Measurements from ENCODE around the gene PCGF1. TPM values are rescaled to one million over a fixed set of nuclear protein-coding genes. Genes with fewer than 3 reads are reported as not detected.

Gene PCGF1
- total RNA-seq, 1 experiment from 2014 or later, result 28.1 TPM

DNA sequence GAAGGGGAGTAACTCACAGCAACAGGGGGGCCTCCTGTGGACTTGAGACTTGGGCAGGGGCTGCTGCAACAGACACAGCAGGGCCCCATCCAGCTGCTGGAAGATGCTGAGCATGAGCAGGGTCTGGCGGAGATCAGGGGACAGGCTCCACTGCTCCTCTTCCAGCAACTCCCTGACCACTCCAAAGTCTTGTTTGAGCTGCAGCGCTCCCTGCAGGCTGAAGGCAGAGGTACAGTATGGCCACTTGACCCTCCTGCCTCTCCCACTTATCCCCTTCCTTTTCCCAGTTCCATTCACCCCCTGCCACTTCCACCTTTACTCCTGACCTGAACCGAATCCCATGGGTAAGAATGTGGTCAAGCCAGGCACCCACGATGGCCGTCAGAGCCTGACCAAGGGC lies 32.6 kb downstream of the PCGF1 start:
- peaks cover 3% of the 10 kb centered on the region for H3K27me3 Mint-ChIP-seq (ENCODE audit: low read depth)
- Histone ChIP-seq H2BK15ac (ENCODE audit: low read depth, low read length) (no peak overlapping the region), H2AK5ac (ENCODE audit: insufficient read length, low read length) (no peak overlapping the region), H2AFZ (ENCODE audit: low read length) (no peak overlapping the region), H2BK20ac (ENCODE audit: low read depth, low read length, poor library complexity, severe bottlenecking) (no peak overlapping the region), H4K91ac (ENCODE audit: insufficient read length, low read depth, low read length) (no peak overlapping the region), H3T11ph (ENCODE audit: low read length) (no peak overlapping the region), H3K9me3 (ENCODE audit: control insufficient read depth, low read depth, low read length) (no peaks in the 10 kb centered on the region), H3K79me2 (ENCODE audit: insufficient read depth, low read length) (no peaks in the 10 kb centered on the region), H2BK120ac (ENCODE audit: low read depth, low read length, poor library complexity, severe bottlenecking) (no peak overlapping the region), H3K27me3 (ENCODE audit: insufficient read depth, low read length) (no peaks in the 10 kb centered on the region), H2BK12ac (ENCODE audit: insufficient read length, low read depth, low read length) (no peak overlapping the region), H3K23me2 (ENCODE audit: insufficient read length, low read depth, low read length, poor library complexity, severe bottlenecking) (peaks cover 8% of the 10 kb centered on the region), H3K79me1 (ENCODE audit: insufficient read depth, low read depth, low read length, poor library complexity, severe bottlenecking) (no peaks in the 10 kb centered on the region), H3K14ac (ENCODE audit: insufficient read depth, low read length) (no peak overlapping the region), H3K18ac (ENCODE audit: insufficient read length, low read depth, low read length) (no peak overlapping the region), H2BK5ac (ENCODE audit: insufficient read length, low read length) (no peak overlapping the region), H3K4me2 (ENCODE audit: insufficient read depth, insufficient read length, low read length) (no peak overlapping the region), H3K23ac (ENCODE audit: insufficient read length, low read depth, low read length) (no peak overlapping the region), H3K27ac (ENCODE audit: insufficient read length, low read depth, low read length) (no peak overlapping the region), H3K4ac (ENCODE audit: low read depth, low read length) (no peak overlapping the region), H3K56ac (ENCODE audit: insufficient read length, low read depth, low read length) (no peak overlapping the region), H4K20me1 (ENCODE audit: control insufficient read depth, insufficient read depth, insufficient read length) (no peaks in the 10 kb centered on the region), H3K9ac (ENCODE audit: extremely low read depth, insufficient read length, low read length) (no peak overlapping the region), H3K4me1 (ENCODE audit: insufficient read depth, low read length) (no peaks in the 10 kb centered on the region), H4K8ac (replicated peaks; ENCODE audit: insufficient read length, low read depth, low read length) (no peak overlapping the region), H4K5ac (ENCODE audit: insufficient read length, low read depth, low read length) (no peak overlapping the region)
- H3K4me3 Mint-ChIP-seq, result peak overlapping the region in 1 of 2 experiments; percentile 23; a peak in 1 of 5 replicates
- no CpG with 5 or more reads among the region's 5 CpGs for WGBS (ENCODE audit: extremely low coverage, insufficient read length, low lambda C conversion rate)
- H3K36me3 Mint-ChIP-seq (ENCODE audit: insufficient read depth in 1 of 3, low read depth in 3 of 3), result peaks cover 13 to 35% (median 23%) of the 10 kb centered on the region in 3 experiments
- H3K9me3 Mint-ChIP-seq, result no peaks in the 10 kb centered on the region; a peak in 1 of 5 replicates
- DNase-seq, result peak; percentile 63
- H3K27ac Mint-ChIP-seq, result no peak overlapping the region
- TF ChIP-seq, protein P1, sequence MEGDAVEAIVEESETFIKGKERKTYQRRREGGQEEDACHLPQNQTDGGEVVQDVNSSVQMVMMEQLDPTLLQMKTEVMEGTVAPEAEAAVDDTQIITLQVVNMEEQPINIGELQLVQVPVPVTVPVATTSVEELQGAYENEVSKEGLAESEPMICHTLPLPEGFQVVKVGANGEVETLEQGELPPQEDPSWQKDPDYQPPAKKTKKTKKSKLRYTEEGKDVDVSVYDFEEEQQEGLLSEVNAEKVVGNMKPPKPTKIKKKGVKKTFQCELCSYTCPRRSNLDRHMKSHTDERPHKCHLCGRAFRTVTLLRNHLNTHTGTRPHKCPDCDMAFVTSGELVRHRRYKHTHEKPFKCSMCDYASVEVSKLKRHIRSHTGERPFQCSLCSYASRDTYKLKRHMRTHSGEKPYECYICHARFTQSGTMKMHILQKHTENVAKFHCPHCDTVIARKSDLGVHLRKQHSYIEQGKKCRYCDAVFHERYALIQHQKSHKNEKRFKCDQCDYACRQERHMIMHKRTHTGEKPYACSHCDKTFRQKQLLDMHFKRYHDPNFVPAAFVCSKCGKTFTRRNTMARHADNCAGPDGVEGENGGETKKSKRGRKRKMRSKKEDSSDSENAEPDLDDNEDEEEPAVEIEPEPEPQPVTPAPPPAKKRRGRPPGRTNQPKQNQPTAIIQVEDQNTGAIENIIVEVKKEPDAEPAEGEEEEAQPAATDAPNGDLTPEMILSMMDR (conservative IDR thresholded peaks at IDR 0.05), result peak; percentile 59
- peaks cover 11 to 12% of the 10 kb centered on the region in 2 experiments for H3K4me1 Mint-ChIP-seq

Data from H9 (cell line).